CD4-positive, alpha-beta T cell treated with Interleukin-4 for 4 hours (primary cell): ENCODE results near the gene SLC39A10.
A peak's percentile ranks its signal among the peaks of the same experiment; 100 is the strongest.
"Not testable (repeated sequence)": the region's sequence is repeated elsewhere in the genome, so short reads cannot be mapped to it uniquely, and the experiment has no call there.

Experiments
- DNase-seq: peaks from one replicate; pipeline ENCODE4 v3.0.0-alpha.2; 2020

The SLC39A10 gene, protein sequence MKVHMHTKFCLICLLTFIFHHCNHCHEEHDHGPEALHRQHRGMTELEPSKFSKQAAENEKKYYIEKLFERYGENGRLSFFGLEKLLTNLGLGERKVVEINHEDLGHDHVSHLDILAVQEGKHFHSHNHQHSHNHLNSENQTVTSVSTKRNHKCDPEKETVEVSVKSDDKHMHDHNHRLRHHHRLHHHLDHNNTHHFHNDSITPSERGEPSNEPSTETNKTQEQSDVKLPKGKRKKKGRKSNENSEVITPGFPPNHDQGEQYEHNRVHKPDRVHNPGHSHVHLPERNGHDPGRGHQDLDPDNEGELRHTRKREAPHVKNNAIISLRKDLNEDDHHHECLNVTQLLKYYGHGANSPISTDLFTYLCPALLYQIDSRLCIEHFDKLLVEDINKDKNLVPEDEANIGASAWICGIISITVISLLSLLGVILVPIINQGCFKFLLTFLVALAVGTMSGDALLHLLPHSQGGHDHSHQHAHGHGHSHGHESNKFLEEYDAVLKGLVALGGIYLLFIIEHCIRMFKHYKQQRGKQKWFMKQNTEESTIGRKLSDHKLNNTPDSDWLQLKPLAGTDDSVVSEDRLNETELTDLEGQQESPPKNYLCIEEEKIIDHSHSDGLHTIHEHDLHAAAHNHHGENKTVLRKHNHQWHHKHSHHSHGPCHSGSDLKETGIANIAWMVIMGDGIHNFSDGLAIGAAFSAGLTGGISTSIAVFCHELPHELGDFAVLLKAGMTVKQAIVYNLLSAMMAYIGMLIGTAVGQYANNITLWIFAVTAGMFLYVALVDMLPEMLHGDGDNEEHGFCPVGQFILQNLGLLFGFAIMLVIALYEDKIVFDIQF

DNA sequence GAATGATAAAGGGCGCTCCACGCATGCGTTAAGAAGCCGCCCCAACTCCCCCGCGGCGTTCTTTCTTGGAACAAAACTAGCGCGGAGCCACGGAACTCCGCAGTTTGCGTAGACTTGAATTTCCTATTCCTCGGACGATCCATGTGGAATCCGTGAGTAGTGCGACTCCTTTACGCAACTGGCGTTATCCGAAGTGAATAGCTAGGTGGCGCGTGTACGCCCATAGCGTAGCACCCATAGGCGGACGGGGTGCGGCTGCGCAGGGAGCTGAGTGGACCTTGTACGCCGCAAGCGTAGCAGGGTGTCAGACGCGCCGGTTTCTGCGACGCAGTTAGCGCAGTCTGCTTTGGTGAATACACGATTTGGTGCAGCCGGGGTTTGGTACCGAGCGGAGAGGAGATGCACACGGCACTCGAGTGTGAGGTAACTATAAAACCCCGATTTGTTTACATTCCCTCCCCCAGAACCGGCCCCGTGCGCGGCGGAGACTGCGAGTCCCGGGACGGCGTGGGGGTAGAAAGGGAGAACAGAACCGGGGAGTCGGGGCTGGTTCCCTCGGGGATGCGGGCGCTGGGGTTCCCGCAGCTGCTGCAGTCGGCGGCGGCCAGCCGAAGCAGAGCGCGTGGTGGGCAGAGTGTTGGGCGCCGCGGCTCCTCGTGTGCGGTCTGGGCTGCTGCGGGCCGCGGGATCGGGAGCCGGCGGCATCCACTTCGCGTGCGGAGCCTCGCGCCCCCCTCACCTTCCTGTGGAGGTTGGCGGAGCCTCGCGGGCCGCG is at the start of gene SLC39A10:
Gene SLC39A10 (plus strand): TSS at position 368 of the 775 bp plus-strand sequence. CDS start 22,817 bp downstream, outside the sequence.
- peak; percentile 98 for DNase-seq

GRCh38 chr2:195608768-195609454 is 48.1 kb upstream of the SLC39A10 start:
- no peak for DNase-seq

GRCh38 chr2:195610717-195611116 is 46.3 kb upstream of the SLC39A10 start:
- no peak for DNase-seq

DNA sequence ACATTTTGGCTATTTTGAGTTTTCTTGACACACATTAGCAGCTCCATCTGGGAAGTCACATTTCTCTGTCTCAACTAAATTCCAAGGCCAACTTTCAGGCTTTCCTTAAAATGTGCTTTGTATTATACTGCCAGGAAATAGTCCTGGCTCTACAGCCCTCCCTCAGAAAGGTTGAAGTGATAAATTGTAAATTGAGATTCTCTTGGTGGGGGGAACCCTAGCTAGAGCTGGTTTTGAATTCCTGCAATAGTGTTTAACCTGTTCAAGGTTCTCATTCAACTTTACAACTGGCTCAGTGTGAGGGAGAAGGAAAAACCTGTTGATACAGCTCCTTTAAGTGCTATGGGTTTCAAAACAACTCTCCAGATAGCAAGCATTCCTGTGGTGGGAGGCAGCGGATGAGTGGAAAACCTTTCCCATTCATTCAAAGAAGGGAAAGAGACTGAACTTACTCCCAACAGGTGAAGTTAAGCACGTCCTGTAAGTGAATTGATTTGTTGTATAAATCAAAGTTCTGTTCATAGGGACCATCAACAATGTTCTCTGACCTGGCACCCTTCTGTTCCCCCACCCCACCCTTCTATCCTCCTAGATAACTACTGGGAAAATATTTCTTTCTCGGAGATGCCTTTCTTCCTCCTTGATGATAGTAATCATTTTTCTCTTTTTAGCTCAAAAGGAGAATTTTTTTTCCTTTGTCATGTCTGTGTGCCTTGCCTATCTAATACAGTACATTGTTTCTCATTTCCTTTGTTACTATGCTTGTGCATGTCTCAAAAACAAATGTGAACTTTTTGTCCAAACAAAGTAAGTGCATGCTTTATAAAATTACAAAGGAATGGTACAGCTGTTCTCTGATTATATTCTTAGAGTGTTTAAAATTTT is 44.2 kb upstream of the SLC39A10 start:
- no peak for DNase-seq

- no peak for DNase-seq
Observed at GRCh38 chr2:195613922-195614321, 43.1 kb upstream of the SLC39A10 start.

DNA sequence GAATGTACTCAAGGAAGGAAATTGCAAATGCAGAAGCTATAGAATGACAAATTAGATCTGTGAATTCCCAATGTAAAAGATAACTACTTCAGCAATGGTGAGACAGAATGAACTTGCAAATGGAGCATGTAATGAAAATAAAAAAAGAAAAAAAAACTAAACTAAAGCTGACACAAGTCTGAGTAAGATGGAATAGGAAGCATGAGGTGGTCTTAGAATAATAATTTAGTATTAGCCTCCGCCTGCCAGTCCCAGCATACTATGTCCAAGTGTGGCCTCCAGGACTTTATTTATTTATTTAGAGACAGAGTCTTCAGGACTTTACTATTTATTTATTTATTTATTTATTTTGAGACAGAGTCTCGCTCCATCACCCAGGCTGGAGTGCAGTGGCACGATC is 37.4 kb upstream of the SLC39A10 start:
- no peak for DNase-seq

GRCh38 chr2:195620501-195620900 is 36.5 kb upstream of the SLC39A10 start:
- DNase-seq, result no peak

GRCh38 chr2:195622966-195623365 is 34.1 kb upstream of the SLC39A10 start:
- no peak for DNase-seq

DNA sequence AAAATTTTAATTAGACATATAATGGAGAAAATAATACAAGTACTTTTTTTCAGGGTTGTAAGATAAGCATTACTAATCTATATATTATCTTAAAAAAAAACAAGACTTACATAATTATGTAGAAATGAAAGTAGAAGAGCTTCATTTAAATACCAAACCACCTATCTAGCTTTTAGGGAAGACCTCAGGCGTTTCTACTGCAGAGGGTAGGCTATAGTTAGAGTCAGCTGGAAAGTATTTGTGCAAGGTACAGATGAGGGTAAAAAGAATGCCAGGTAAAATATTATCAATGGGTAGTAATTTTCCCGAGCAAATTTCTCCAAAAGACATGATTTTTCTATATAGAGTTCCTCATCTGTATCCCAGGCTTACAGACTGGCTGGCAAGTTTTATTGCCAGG is 30.5 kb upstream of the SLC39A10 start:
- DNase-seq, result no peak

- DNase-seq, result no peak
Observed at GRCh38 chr2:195628666-195629065, 28.4 kb upstream of the SLC39A10 start.

DNA sequence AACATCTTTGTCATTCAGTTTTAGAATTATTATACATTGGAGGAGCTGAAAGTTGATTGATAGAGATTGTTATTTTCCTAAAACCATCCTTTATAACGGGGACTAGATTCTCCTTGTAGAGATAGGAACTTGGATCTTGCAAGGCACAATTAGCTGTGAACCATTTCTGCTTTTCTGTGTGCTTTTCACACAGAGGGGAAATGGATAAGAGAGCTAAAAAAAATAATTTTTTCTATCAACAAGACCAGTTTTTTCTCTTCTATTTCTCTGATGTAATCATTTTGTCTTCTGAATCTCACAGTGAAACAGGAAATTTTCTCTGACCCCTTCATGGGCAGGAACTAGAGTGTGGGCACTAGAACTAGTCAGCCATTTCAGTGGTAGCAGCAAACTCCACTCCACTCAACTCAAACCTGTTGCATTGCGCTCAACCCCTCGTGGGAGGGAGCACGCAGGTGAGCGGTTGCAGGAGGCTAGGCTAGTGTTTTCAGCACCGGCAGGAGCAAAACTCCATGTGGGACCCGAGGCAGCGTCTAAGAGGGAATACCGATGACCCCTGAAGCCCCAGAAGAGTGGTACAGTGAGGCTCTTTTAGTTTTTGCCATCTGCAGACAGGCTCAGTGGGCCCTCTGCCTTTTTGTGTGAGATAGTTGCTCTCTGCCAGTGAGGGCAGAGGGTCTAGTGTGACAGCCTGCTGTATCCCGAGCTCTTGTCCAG is 24.0 kb upstream of the SLC39A10 start:
- no peak for DNase-seq

DNA sequence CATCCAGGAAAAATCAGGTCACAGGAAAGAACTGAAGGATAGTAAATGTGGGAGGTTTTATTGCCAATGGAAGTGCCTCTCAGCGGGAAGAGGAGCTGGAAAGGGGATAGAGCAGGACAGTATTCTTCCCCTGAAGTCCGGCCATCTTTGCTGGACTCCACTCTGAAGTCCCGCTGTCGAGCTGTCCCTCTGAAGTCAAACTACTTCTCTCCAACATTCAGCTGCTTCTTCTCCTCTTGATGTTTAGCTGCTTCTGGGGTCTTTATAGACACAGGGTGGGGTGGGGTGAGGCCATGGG is 23.5 kb upstream of the SLC39A10 start:
- DNase-seq, result no peak

DNA sequence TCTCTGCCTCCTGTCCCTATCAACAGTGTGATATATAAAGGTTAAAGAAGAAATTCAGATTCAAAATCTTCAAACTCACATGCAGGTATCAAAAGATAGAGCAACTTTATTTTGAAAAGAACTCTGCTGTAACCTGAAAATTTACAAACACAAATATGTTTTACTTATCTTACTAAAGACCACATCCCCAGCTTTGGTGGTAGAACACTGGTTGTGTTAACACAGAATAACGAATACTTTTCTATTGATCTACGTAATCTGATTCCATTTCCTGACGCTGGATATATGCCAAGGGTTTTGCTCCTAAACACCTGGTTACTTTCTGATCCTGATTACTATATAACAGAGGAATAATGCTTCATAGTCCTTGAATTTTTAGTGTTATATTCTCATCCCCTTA is 23.1 kb upstream of the SLC39A10 start:
- no peak for DNase-seq

DNA sequence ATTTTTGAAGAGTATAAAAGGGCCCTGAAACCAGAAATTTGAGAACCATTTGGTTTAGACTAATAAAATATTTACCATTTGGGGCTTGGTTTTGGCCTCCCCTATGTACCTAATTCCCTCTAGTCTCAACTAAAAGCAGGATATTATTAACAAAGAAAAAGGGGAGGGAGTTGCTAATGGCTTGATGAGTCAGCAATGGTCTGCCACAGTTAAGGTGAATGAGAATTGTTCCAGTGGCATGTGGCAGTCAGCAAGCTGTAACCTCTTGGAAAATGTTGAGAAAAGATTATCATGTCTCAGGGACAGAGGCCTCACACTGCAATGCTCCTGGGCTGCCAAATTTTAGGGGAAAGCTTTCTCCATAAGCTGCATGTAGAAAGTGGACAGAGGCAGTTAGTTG is 20.1 kb upstream of the SLC39A10 start:
- DNase-seq, result no peak

GRCh38 chr2:195638750-195639149 is 18.3 kb upstream of the SLC39A10 start:
- DNase-seq, result no peak

DNA sequence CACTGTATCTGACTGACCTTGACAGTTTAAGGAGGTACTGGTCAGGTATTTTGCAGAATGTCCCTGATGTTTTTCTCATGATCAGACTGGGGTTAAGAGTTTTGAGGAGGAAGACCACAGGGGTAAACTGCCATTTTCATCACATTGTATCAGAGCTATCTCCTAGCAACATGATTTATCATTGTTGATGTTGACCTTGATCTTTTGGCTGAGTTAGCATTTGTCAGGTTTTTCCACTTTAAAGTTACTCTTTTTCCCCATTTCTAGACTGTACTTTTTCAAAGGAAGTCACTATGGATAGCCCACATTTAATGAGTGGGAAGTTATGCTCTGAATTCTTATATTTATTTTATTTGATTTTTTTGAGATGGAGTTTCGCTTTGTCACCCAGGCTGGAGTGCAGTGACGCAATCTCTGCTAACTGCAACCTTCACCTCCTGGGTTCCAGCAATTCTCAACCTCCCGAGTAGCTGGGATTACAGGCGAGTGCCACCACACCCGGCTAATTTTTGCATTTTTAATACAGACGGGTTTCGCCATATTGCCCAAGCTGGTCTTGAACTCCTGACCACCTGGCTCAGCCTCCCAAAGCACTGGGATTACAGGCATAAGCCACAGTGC is 17.7 kb upstream of the SLC39A10 start:
- DNase-seq, result no peak

GRCh38 chr2:195639959-195640358 is 17.1 kb upstream of the SLC39A10 start:
- no peak for DNase-seq

DNA sequence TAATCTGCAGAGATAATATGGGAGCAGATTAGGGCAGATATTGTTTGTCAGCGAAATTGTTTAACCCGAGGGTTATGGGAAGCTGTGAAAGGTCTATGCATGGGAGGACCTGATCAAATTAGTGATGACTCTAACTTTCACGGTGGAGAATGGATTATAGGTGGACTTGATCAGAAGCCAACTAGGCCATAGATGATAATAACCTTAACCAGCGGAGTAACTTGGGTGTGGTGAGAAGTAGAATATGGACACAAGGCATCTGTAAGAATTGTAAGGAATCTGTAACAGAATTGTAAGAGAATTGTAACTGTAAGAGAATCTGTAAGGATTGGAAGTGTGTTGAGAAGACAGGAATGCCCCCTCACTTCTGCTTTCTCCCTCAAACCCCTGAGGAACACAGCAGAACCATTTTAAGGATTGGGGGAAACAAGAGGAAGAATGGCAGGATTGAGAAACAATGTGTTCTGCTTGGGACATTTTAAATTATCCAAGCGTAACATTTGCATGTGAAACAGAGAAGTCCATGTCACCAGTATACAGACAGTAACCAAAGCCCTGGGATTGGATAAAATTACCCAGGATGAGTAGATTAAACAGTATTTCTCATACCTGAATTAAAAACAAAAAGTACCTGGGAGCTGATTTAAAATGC is 14.9 kb upstream of the SLC39A10 start:
- DNase-seq, result no peak

- no peak for DNase-seq
Observed at GRCh38 chr2:195642679-195643068, 14.4 kb upstream of the SLC39A10 start.

DNA sequence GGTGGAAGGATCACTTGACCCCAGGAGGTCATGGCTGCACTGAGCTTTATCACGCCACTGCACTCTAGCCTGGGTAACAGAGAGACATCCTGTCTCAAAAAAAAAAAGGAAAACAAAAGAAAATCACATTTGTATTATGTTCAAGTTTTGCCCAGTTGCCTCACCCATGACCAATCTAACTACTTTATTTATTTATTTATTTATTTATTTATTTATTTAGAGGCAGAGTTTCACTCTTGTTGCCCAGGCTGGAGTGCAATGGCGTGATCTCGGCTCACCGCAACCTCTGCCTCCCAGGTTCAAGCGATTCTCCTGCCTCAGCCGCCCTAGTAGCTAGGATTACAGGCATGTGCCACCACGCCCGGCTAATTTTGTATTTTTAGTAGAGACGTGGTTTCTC is 12.3 kb upstream of the SLC39A10 start:
- DNase-seq, result not testable (repeated sequence)
